GM12878 (cell line): ENCODE results near the gene SLC12A7. TPM values are rescaled to one million over a fixed set of nuclear protein-coding genes. Genes with fewer than 3 reads are reported as not detected.

ENCODE experiments used
- BCL11A ChIP-seq: IDR thresholded peaks from 2 replicates; pipeline ENCODE4 v1.6.1; 2011; ENCODE audit warnings: low read depth, low read length
- CREB1 ChIP-seq: IDR thresholded peaks from 2 replicates; pipeline ENCODE4 v1.6.1; 2012; ENCODE audit warnings: low read depth, mild to moderate bottlenecking, inconsistent platforms
- MTA2 ChIP-seq: fragments of 450-650 bp; IDR thresholded peaks from 2 replicates; pipeline ENCODE4 v1.6.1; 2016; ENCODE audit warnings: low read depth, mild to moderate bottlenecking, moderate library complexity
- POLR2A ChIP-seq: IDR thresholded peaks from 2 replicates; pipeline ENCODE4 v1.6.1; 2011; ENCODE audit warnings: low read depth, mild to moderate bottlenecking, low read length
- POLR2AphosphoS2 ChIP-seq: IDR thresholded peaks from 2 replicates; pipeline ENCODE4 v1.6.1; 2011; ENCODE audit warnings: low read depth, mild to moderate bottlenecking, low read length, improper control_type of control experiment, moderate library complexity
- RELA ChIP-seq: fragments of 450-650 bp; IDR thresholded peaks from 2 replicates; pipeline ENCODE4 v1.8.0; 2014; ENCODE audit warnings: borderline replicate concordance; ENCODE audit not compliant: partially characterized antibody
- SMAD1 ChIP-seq: fragments of 450-650 bp; IDR thresholded peaks from 2 replicates; pipeline ENCODE4 v1.6.1; 2018; ENCODE audit warnings: mild to moderate bottlenecking, low read depth; ENCODE audit not compliant: partially characterized antibody
- polyA plus RNA-seq, 11 experiments: library from polyadenylated mRNA; depleted of rRNA in 4 of 11; unstranded in 6 of 11; stranded (reverse) in 5 of 11; fragments of >200 nt; fragmentation: Nextera tagmentation in 4 of 11; fragmentation: Illumina TruSeq in 1 of 11; extraction: Ambion mirVana in 4 of 11; extraction: Trizol in 1 of 11; gene quantifications; 1 replicate in 1 of 11; 2 replicates in 10 of 11; pipeline versions ENCODE4 v1.2.1 to v1.2.3, GENCODE V29; 2011 to 2016; ENCODE audit warnings: inconsistent platforms in 2 of 11, missing spikeins in 2 of 11, low read depth in 1 of 11
- total RNA-seq, 4 experiments: library from RNA; depleted of rRNA in 3 of 4; stranded (reverse); fragments of >200 nt in 3 of 4; fragmentation: Illumina TruSeq in 1 of 4; extraction: Trizol in 1 of 4; gene quantifications; 2 replicates each; pipeline versions ENCODE4 v1.2.1 to v1.2.3, GENCODE V29; 2013 to 2021
- TF ChIP-seq, protein P1 (sequence below): fragments of 450-650 bp; IDR thresholded peaks from 2 replicates; pipeline ENCODE4 v1.6.1; 2016; ENCODE audit warnings: mild to moderate bottlenecking, moderate library complexity, borderline replicate concordance
- TF ChIP-seq, protein P2 (sequence below): IDR thresholded peaks from 2 replicates; pipeline ENCODE4 v1.6.1; 2012; ENCODE audit warnings: low read depth, low read length, improper control_type of control experiment

The SLC12A7 gene
- total and polyA plus RNA-seq, 10 of the 15 experiments (the other 5 are each of a cell fraction or from before 2014, with no cell fraction given), result 0.10 to 10.0 (median 2.9) TPM

DNA sequence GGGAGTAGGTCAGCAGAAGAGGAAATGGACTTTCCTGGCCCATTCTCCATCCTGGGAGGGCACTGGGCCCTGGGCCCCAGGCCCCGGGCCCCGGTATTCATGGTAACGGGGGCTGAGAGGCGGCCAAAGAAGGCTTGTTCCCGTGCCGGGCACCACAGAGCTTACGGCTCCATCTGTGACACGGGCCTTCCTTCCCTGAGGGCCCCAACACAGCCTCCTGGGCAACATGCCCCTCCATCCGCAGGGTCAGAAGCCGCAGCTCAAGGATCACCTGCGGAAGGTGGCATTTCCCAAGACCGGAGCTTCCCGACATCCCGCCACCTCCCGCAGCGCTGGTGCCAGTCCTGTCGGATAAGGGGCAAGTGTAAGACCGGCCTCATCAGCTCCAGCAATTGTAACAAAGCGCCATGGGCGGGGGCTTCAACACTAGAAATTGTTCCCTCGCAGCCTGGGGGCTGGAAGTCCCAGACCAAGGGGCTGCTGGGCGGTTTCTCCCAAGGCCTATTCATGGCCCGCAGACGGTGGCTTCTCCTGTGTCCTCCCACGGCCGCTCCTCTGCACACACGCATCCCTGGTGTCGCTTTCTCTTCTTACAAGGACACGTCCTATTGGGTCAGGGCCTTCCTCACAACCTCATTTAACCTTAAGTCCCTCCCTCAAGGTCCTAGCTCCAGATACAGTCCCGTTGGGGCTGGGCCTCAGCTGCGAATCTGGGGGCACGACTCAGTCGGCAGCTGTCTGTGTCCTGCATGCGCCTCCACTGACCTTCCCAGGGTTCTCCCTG, 31.2 kb upstream of the SLC12A7 start (continued):
- TF ChIP-seq, protein P1, sequence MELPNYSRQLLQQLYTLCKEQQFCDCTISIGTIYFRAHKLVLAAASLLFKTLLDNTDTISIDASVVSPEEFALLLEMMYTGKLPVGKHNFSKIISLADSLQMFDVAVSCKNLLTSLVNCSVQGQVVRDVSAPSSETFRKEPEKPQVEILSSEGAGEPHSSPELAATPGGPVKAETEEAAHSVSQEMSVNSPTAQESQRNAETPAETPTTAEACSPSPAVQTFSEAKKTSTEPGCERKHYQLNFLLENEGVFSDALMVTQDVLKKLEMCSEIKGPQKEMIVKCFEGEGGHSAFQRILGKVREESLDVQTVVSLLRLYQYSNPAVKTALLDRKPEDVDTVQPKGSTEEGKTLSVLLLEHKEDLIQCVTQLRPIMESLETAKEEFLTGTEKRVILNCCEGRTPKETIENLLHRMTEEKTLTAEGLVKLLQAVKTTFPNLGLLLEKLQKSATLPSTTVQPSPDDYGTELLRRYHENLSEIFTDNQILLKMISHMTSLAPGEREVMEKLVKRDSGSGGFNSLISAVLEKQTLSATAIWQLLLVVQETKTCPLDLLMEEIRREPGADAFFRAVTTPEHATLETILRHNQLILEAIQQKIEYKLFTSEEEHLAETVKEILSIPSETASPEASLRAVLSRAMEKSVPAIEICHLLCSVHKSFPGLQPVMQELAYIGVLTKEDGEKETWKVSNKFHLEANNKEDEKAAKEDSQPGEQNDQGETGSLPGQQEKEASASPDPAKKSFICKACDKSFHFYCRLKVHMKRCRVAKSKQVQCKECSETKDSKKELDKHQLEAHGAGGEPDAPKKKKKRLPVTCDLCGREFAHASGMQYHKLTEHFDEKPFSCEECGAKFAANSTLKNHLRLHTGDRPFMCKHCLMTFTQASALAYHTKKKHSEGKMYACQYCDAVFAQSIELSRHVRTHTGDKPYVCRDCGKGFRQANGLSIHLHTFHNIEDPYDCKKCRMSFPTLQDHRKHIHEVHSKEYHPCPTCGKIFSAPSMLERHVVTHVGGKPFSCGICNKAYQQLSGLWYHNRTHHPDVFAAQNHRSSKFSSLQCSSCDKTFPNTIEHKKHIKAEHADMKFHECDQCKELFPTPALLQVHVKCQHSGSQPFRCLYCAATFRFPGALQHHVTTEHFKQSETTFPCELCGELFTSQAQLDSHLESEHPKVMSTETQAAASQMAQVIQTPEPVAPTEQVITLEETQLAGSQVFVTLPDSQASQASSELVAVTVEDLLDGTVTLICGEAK, result no peak
- TF ChIP-seq CREB1 (no peak), SMAD1 (no peak), BCL11A (no peak), POLR2A (no peak), RELA (no peak), MTA2 (no peak), POLR2AphosphoS2 (no peak)
- TF ChIP-seq, protein P2, sequence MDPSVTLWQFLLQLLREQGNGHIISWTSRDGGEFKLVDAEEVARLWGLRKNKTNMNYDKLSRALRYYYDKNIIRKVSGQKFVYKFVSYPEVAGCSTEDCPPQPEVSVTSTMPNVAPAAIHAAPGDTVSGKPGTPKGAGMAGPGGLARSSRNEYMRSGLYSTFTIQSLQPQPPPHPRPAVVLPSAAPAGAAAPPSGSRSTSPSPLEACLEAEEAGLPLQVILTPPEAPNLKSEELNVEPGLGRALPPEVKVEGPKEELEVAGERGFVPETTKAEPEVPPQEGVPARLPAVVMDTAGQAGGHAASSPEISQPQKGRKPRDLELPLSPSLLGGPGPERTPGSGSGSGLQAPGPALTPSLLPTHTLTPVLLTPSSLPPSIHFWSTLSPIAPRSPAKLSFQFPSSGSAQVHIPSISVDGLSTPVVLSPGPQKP, result no peak
- TF ChIP-seq, all 136 proteins: peak for 0
